OCI-LY3 (cell line): Measurements from ENCODE around the gene LAMA3.

Source experiments
- H2AFZ ChIP-seq: fragments of 200-600, 300-600 bp; shearing (Covaris generic); 2 replicates; pipeline ENCODE4 v1.6.0; 2014; ENCODE audit warnings: antibody characterized with exemption, low read depth, low read length
- H3K27ac ChIP-seq: fragments of 200-600, 300-600 bp; sonication (generic); 2 replicates; pipeline ENCODE4 v1.5.1; 2014; ENCODE audit warnings: mild to moderate bottlenecking, low read length, moderate library complexity, mixed read lengths
- H3K27me3 ChIP-seq: fragments of 200-600, 300-600 bp; sonication (generic); 2 replicates; pipeline ENCODE4 v1.6.1; 2014; ENCODE audit warnings: low read depth, low read length, mixed read lengths
- H3K36me3 ChIP-seq: fragments of 200-600, 300-600 bp; sonication (generic); replicated peaks from 2 replicates; pipeline ENCODE3; 2014; ENCODE audit warnings: low read depth, low read length, mixed read lengths
- H3K4me1 ChIP-seq: fragments of 300-600, 200-600 bp; sonication (generic); 2 replicates; pipeline ENCODE4 v1.6.1; 2014; ENCODE audit warnings: low read length, mixed read lengths
- H3K4me2 ChIP-seq: fragments of 200-600, 300-600 bp; sonication (generic); 2 replicates; pipeline ENCODE4 v1.6.1; 2014; ENCODE audit warnings: low read length, mixed read lengths
- H3K4me3 ChIP-seq: fragments of 300-600, 200-600 bp; sonication (generic); 2 replicates; pipeline ENCODE4 v1.5.1; 2014; ENCODE audit warnings: antibody characterized with exemption, mild to moderate bottlenecking, low read length, moderate library complexity
- H3K79me2 ChIP-seq: fragments of 300-600, 200-600 bp; shearing (Covaris generic); 2 replicates; pipeline ENCODE4 v1.6.1; 2014; ENCODE audit warnings: mild to moderate bottlenecking, low read length, mixed read lengths
- H3K9ac ChIP-seq: fragments of 300-600, 200-600 bp; shearing (Covaris generic); 2 replicates; pipeline ENCODE4 v1.6.0; 2014; ENCODE audit warnings: mild to moderate bottlenecking, low read length, moderate library complexity
- H3K9me3 ChIP-seq: fragments of 200-600, 300-600 bp; shearing (Covaris generic); 2 replicates; pipeline ENCODE4 v1.6.1; 2014; ENCODE audit warnings: low read length, mixed read lengths; ENCODE audit not compliant: insufficient read depth
- H4K20me1 ChIP-seq: fragments of 200-600, 300-600 bp; sonication (generic); 2 replicates; pipeline ENCODE4 v1.6.1; 2016; ENCODE audit warnings: low read length, mixed read lengths; ENCODE audit not compliant: insufficient read depth
- EZH2phosphoT487 ChIP-seq: fragments of 200-600 bp; shearing (Covaris generic); IDR thresholded peaks from 2 replicates; pipeline ENCODE4 v1.6.1; 2018; ENCODE audit warnings: antibody characterized with exemption, mixed run types, low read depth
- TF ChIP-seq, protein P1 (sequence below): fragments of 200-600, 300-600 bp; sonication (generic); IDR thresholded peaks from 2 replicates; pipeline ENCODE4 v1.5.1; 2014; ENCODE audit warnings: antibody characterized with exemption, low read length, low read depth

LAMA3 gene

DNA sequence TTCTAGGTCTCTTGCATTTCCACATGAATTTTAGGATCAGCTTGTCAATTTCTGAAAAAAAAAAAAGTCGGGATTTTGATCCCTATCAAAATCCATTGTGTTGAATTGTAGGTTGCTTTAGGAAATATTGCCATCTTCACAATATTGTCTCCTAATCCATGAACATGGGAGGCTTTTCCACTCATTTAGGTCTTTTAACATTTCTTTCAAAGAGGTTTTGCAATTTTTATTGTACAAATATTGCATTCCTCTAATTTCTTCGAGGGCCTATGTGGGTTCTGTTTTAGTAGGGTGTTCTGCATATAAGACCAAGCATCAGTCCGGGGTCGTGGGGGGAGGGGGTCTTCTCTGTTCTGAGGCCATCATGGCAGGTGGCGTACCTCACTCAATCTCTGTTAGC, 725 bp upstream of the LAMA3 start:
- H3K4me3 ChIP-seq = no peak overlapping the region
- H3K27me3 ChIP-seq = no peaks in the 10 kb centered on the region
- H3K79me2 ChIP-seq = no peaks in the 10 kb centered on the region
- no peaks in the 10 kb centered on the region for H4K20me1 ChIP-seq
- H2AFZ ChIP-seq = no peak overlapping the region
- no peaks in the 10 kb centered on the region for H3K4me1 ChIP-seq
- no peaks in the 10 kb centered on the region for H3K9me3 ChIP-seq
- TF ChIP-seq EZH2phosphoT487 = no peak
- TF ChIP-seq, protein P1, sequence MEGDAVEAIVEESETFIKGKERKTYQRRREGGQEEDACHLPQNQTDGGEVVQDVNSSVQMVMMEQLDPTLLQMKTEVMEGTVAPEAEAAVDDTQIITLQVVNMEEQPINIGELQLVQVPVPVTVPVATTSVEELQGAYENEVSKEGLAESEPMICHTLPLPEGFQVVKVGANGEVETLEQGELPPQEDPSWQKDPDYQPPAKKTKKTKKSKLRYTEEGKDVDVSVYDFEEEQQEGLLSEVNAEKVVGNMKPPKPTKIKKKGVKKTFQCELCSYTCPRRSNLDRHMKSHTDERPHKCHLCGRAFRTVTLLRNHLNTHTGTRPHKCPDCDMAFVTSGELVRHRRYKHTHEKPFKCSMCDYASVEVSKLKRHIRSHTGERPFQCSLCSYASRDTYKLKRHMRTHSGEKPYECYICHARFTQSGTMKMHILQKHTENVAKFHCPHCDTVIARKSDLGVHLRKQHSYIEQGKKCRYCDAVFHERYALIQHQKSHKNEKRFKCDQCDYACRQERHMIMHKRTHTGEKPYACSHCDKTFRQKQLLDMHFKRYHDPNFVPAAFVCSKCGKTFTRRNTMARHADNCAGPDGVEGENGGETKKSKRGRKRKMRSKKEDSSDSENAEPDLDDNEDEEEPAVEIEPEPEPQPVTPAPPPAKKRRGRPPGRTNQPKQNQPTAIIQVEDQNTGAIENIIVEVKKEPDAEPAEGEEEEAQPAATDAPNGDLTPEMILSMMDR = no peak
- no peak overlapping the region for H3K4me2 ChIP-seq
- no peaks in the 10 kb centered on the region for H3K36me3 ChIP-seq
- H3K27ac ChIP-seq = no peak overlapping the region
- H3K9ac ChIP-seq = no peak overlapping the region

DNA sequence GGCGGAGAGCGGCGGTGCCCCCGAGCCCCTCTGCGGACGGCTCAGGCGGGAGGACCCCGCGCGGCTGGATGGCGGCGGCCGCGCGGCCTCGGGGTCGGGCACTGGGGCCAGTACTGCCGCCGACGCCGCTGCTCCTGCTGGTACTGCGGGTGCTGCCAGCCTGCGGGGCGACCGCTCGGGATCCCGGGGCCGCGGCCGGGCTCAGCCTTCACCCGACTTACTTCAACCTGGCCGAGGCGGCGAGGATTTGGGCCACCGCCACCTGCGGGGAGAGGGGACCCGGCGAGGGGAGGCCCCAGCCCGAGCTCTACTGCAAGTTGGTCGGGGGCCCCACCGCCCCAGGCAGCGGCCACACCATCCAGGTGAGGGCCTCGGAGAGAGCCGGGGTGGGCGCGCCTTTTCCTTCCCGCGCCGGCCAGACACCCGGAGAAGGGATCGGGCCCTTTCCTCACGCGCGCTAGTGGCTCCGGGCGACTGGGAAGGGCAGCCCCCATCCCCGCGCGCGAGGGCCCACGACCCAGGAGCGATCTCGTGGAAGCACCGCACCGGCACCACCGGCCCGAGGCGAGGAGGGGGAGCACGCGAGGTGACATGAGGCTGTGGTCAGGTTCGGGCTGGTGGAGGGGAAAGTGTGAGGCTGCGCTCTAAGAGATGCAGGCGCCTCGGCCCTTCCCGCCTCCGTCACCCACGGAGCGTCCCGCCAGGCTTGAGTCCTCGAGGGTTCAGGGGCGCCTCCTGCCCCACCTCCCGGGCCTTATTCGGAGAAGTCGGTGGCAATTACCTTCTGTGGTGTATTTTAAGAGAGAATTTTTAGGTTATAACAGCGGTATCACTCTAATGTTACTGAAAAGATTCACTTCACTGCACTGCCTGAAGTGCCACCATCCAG, 607 bp downstream of the LAMA3 start:
- Histone ChIP-seq H3K27me3 (peaks cover 2% of the 10 kb centered on the region; the same call in 1 of the 2 replicates), H3K4me1 (no peaks in the 10 kb centered on the region), H3K9me3 (no peaks in the 10 kb centered on the region), H3K79me2 (no peaks in the 10 kb centered on the region), H2AFZ (no peak overlapping the region), H3K27ac (no peak overlapping the region), H3K36me3 (no peaks in the 10 kb centered on the region), H3K4me3 (no peak overlapping the region), H3K4me2 (no peak overlapping the region), H3K9ac (no peak overlapping the region), H4K20me1 (no peaks in the 10 kb centered on the region)
- TF ChIP-seq, protein P1 = no peak
- TF ChIP-seq EZH2phosphoT487 = no peak

DNA sequence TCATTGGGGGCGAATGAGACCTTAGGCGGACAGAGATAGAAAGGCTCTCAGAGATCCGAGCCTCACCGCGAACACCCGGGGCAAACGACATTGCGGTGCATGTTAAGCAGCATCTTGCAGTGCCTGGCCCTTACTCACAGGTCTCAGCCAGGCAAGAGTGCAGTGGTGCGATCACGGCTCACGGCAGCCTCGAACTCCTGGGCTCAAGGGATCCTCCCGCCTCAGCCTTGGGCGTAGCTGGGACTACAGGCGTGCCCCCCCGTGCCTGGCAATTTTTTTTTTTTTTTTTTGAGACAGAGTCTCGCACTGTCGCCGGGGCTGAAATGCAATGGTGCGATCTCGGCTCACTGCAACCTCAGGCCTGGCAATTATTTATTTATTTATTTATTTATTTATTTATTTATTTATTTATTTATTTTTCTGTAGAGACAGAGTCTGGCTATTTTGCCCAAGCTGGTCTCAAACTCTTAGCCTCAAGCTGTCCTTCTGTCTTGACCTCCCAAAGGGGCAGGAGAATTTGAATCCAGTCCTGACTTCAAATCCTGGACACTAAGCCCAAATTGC, 1.3 kb downstream of the LAMA3 start:
- Histone ChIP-seq H3K9me3 (no peaks in the 10 kb centered on the region), H3K27ac (no peak overlapping the region), H3K4me1 (no peaks in the 10 kb centered on the region), H3K79me2 (no peaks in the 10 kb centered on the region), H2AFZ (no peak overlapping the region), H4K20me1 (no peaks in the 10 kb centered on the region), H3K4me2 (no peak overlapping the region), H3K4me3 (no peak overlapping the region), H3K36me3 (no peaks in the 10 kb centered on the region), H3K9ac (no peak overlapping the region), H3K27me3 (peaks cover 4% of the 10 kb centered on the region; the same call in 1 of the 2 replicates)
- no peak for TF ChIP-seq EZH2phosphoT487
- TF ChIP-seq, protein P1 = no peak

DNA sequence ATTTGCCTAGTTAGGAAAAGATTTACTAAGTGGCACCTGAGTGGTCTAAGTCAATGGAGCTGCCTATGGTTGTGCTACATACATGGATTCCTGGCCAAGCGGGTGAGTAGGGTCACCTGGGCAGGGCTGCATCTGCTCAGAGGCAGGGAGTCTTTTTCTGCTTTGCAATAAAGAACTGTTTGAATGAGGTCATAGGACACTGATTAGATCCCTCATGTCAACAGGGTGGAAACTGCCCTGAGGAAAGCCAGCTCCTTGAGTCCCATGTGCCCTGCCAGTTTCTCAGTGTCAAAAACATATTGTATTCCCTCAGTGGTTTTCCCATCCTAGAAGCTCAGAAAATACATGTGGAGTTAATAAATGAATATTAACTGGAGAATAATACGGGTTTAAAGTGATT, 4.6 kb downstream of the LAMA3 start:
- TF ChIP-seq, protein P1 = no peak
- no peak for TF ChIP-seq EZH2phosphoT487
- Histone ChIP-seq H3K9me3 (no peaks in the 10 kb centered on the region), H3K4me2 (no peak overlapping the region), H3K27ac (no peak overlapping the region), H3K4me1 (no peaks in the 10 kb centered on the region), H4K20me1 (no peaks in the 10 kb centered on the region), H3K36me3 (no peaks in the 10 kb centered on the region), H3K9ac (no peak overlapping the region), H2AFZ (no peak overlapping the region), H3K4me3 (no peak overlapping the region), H3K27me3 (peaks cover 7% of the 10 kb centered on the region), H3K79me2 (no peaks in the 10 kb centered on the region)
